ENCODE measurements around the gene FOXD1. TPM values are rescaled to one million over a fixed set of nuclear protein-coding genes. Genes with fewer than 3 reads are reported as not detected.

Gene FOXD1
- total RNA-seq, 1 donor from 2014 or later = 0.09 TPM

GRCh38 chr5:73433982-73434342, 14.6 kb downstream of the FOXD1 start:
- DNase-seq (no peak), ATAC-seq (ENCODE audit: low read depth) (no peak)
- no peaks in the 10 kb centered on the region for H3K36me3 Mint-ChIP-seq (ENCODE audit: low read depth)
- TF ChIP-seq CTCF (IDR thresholded peaks at IDR 0.05) = no peak
- peaks cover 44% of the 10 kb centered on the region for H3K27me3 Mint-ChIP-seq
- intact Hi-C loops (cut with micrococcal nuclease) = no loop called here
- peaks cover 10% of the 10 kb centered on the region for H3K4me1 Mint-ChIP-seq
- H3K9me3 Mint-ChIP-seq = no peaks in the 10 kb centered on the region
- no peak overlapping the region for H3K4me3 Mint-ChIP-seq
- H3K27ac Mint-ChIP-seq = no peak overlapping the region
- ChIA-PET CTCF (no interaction called here), POLR2A (no interaction called here)

- Mint-ChIP-seq H3K9me3 (no peaks in the 10 kb centered on the region), H3K27ac (no peak overlapping the region), H3K27me3 (peaks cover 41% of the 10 kb centered on the region), H3K36me3 (ENCODE audit: low read depth) (no peaks in the 10 kb centered on the region), H3K4me3 (no peak overlapping the region), H3K4me1 (peaks cover 10% of the 10 kb centered on the region)
- intact Hi-C loops (cut with micrococcal nuclease) = no loop called here
- DNase-seq (no peak), ATAC-seq (ENCODE audit: low read depth) (no peak)
- no peak for TF ChIP-seq CTCF (IDR thresholded peaks at IDR 0.05)
- CTCF ChIA-PET = no interaction called here
- POLR2A ChIA-PET = no interaction called here
Measured at GRCh38 chr5:73433272-73433981, 15.2 kb downstream of the FOXD1 start.

GRCh38 chr5:73431204-73431851, 17.2 kb downstream of the FOXD1 start:
- TF ChIP-seq CTCF (IDR thresholded peaks at IDR 0.05) = no peak
- H3K9me3 Mint-ChIP-seq = no peaks in the 10 kb centered on the region
- ChIA-PET POLR2A (no interaction called here), CTCF (no interaction called here)
- no peak overlapping the region for H3K4me3 Mint-ChIP-seq
- intact Hi-C loops (cut with micrococcal nuclease) = no loop called here
- peaks cover 41% of the 10 kb centered on the region for H3K27me3 Mint-ChIP-seq
- H3K27ac Mint-ChIP-seq = no peak overlapping the region
- ATAC-seq (ENCODE audit: low read depth) (no peak), DNase-seq (no peak)
- peaks cover 3% of the 10 kb centered on the region for H3K4me1 Mint-ChIP-seq
- no peaks in the 10 kb centered on the region for H3K36me3 Mint-ChIP-seq (ENCODE audit: low read depth)

DNA sequence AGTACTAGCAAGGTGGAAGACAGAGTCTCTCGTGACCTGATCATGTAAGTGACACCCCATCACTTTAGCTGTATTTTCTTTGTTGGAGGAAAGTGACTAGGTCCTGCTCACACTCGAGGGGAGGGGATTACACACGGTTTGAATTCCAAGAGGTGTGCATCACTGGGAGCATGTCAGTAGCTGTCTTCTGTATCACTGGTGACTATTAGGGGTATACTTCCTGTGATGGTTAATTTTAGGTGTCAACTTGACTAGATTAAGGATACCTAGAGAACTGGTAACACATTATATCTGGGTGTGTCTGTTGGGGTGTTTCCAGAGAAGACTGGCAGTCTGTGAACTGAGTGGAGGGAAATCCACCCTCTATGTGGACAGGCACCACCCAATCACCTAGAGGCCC, 22.5 kb downstream of the FOXD1 start:
- intact Hi-C loops (cut with micrococcal nuclease) = no loop called here
- ChIA-PET CTCF (no interaction called here), POLR2A (no interaction called here)
- Mint-ChIP-seq H3K9me3 (no peaks in the 10 kb centered on the region), H3K4me3 (no peak overlapping the region), H3K27me3 (peaks cover 39% of the 10 kb centered on the region), H3K27ac (no peak overlapping the region), H3K36me3 (ENCODE audit: low read depth) (no peaks in the 10 kb centered on the region), H3K4me1 (no peaks in the 10 kb centered on the region)
- ATAC-seq (ENCODE audit: low read depth) (no peak), DNase-seq (no peak)
- no peak for TF ChIP-seq CTCF (IDR thresholded peaks at IDR 0.05)

DNA sequence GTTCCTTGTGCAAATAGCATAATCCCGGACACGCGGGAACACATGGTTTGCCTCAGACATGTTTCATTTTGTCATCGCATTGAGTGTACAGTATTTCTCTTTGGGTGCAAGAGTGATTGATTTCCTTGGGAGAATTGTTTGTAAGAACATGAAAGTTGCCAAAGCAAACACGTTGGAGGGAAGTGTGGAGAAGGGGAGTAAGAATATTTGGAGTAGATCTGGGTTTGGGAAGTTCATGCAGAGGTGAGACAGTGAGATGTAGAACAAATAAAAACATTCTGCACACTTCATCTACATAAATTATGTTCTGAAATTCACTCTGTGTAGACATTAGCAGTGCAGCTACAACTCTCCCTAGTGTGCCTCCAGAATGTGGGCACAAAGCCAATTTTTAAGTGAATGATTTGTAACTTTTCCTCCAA, 24.0 kb downstream of the FOXD1 start:
- no peak for ATAC-seq (ENCODE audit: low read depth)
- no peak overlapping the region for H3K27ac Mint-ChIP-seq
- H3K27me3 Mint-ChIP-seq = peaks cover 51% of the 10 kb centered on the region
- POLR2A ChIA-PET = no interaction called here
- no peak for DNase-seq
- CTCF ChIA-PET = no interaction called here
- no peak overlapping the region for H3K4me3 Mint-ChIP-seq
- H3K4me1 Mint-ChIP-seq = peaks cover 2% of the 10 kb centered on the region
- H3K36me3 Mint-ChIP-seq (ENCODE audit: low read depth) = no peaks in the 10 kb centered on the region
- intact Hi-C loops (cut with micrococcal nuclease) = no loop called here
- no peaks in the 10 kb centered on the region for H3K9me3 Mint-ChIP-seq
- no peak for TF ChIP-seq CTCF (IDR thresholded peaks at IDR 0.05)
